Gastrocnemius medialis (tissue), 4 donors: Measurements from ENCODE around the gene MRLN. TPM values are rescaled to one million over a fixed set of nuclear protein-coding genes. Genes with fewer than 3 reads are reported as not detected.
"Not testable (repeated sequence)": the region's sequence is repeated elsewhere in the genome, so short reads cannot be mapped to it uniquely, and the experiment has no call there.

Experiments used
- ATAC-seq, 2 donors: fragments of 150-250 bp; one replicate each; pipeline ENCODE4 v1.9.1; 2016
- DNase-seq, 2 donors: peaks; one replicate each; pipeline ENCODE4 v3.0.0-alpha.2; 2019
- H3K27ac ChIP-seq, 4 donors: fragments of 200-600 bp; sonication (generic); 1 replicate in 1 of 4; 2 replicates in 3 of 4; pipeline ENCODE4 v1.5.1; 2016 to 2018; ENCODE audit warnings: mild to moderate bottlenecking in 2 of 4, moderate library complexity in 1 of 4
- H3K27me3 ChIP-seq, 3 donors: fragments of 200-600 bp; sonication (generic) in 2 of 3; 1 replicate in 1 of 3; 2 replicates in 2 of 3; pipeline versions ENCODE4 v1.5.1 to v1.6.0; 2016 to 2019; ENCODE audit warnings: mild to moderate bottlenecking in 1 of 3, moderate library complexity in 1 of 3
- H3K36me3 ChIP-seq, 2 donors: fragments of 200-600 bp; sonication (generic) in 1 of 2; one replicate each; pipeline ENCODE4 v1.5.1; 2017 to 2018
- H3K4me1 ChIP-seq, 2 donors: fragments of 200-600 bp; sonication (generic) in 1 of 2; one replicate each; pipeline ENCODE4 v1.5.1; 2016 to 2017; ENCODE audit warnings: mild to moderate bottlenecking in 2 of 2
- H3K4me3 ChIP-seq, 4 donors: fragments of 200-600 bp; sonication (generic) in 3 of 4; 1 replicate in 1 of 4; 2 replicates in 3 of 4; pipeline ENCODE4 v1.5.1; 2016 to 2019; ENCODE audit warnings: mild to moderate bottlenecking in 2 of 4
- H3K9me3 ChIP-seq, 3 donors: fragments of 200-600 bp; sonication (generic) in 2 of 3; 1 replicate in 1 of 3; 2 replicates in 2 of 3; pipeline ENCODE4 v1.5.1; 2016 to 2019
- POLR2A ChIP-seq, 2 donors: fragments of 450-650 bp; IDR thresholded peaks; one replicate each; pipeline ENCODE4 v1.6.1; 2017; ENCODE audit warnings: antibody characterized with exemption in 2 of 2, mild to moderate bottlenecking in 2 of 2, moderate library complexity in 2 of 2
- in situ Hi-C, 4 donors: fragments of 200-750 bp; cut with MboI; loops; one replicate each; pipeline versions ENCODE4 v1.15.0 to v1.8.0; 2017; ENCODE audit warnings: low sequenced_read_pairs in 4 of 4
- intact Hi-C: fragments of 100-400 bp; cut with DNase I; formaldehyde crosslinking; loops from one replicate; pipeline ENCODE4 v1.15.1; 2023; ENCODE audit warnings: low total_unique reads
- total RNA-seq, 4 donors: library from RNA; depleted of rRNA; stranded (reverse); fragments of >200 nt; gene quantifications; one replicate each; pipeline versions ENCODE4 v1.1.0 to v1.2.3, GENCODE V29; 2016
- TF ChIP-seq, protein P1 (sequence below), 5 experiments: fragments of 450-650 bp in 3 of 5; fragments of 200-600 bp in 2 of 5; sonication (generic) in 2 of 5; IDR thresholded peaks in 4 of 5; conservative IDR thresholded peaks in 1 of 5; 1 replicate in 4 of 5; 2 replicates in 1 of 5; pipeline ENCODE4 v1.5.1; 2016 to 2019; ENCODE audit warnings: antibody characterized with exemption in 5 of 5, mild to moderate bottlenecking in 3 of 5, moderate library complexity in 3 of 5

Gene MRLN
- total RNA-seq, 4 donors from 2014 or later, result 67.7 to 352 (median 188) TPM

DNA sequence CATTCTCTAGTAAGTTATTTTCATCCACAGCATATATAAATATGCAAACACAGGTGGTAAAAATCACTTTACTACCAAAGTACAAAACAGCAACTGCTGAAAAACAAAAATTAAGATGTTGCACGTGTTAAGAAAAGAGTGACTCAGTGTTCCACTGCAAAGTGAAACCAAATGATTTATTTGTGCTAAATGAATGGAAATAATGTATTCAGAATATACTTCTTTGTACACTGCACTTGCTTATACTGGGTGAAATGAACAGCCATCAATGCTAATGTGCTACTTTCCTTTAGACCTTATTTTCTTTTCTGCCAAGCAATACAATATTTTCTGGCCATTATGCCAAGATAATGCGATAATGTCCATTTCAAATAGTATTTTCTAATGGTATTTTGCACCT lies 38.3 kb upstream of the MRLN start:
- in situ Hi-C loops (no loop called here), intact Hi-C loops (no loop called here)
- H3K9me3 ChIP-seq, result no peaks in the 10 kb centered on the region
- DNase-seq (no peak), ATAC-seq (no peak)
- TF ChIP-seq, protein P1, sequence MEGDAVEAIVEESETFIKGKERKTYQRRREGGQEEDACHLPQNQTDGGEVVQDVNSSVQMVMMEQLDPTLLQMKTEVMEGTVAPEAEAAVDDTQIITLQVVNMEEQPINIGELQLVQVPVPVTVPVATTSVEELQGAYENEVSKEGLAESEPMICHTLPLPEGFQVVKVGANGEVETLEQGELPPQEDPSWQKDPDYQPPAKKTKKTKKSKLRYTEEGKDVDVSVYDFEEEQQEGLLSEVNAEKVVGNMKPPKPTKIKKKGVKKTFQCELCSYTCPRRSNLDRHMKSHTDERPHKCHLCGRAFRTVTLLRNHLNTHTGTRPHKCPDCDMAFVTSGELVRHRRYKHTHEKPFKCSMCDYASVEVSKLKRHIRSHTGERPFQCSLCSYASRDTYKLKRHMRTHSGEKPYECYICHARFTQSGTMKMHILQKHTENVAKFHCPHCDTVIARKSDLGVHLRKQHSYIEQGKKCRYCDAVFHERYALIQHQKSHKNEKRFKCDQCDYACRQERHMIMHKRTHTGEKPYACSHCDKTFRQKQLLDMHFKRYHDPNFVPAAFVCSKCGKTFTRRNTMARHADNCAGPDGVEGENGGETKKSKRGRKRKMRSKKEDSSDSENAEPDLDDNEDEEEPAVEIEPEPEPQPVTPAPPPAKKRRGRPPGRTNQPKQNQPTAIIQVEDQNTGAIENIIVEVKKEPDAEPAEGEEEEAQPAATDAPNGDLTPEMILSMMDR (IDR thresholded peaks at IDR 0.05 in 4 of 5, conservative IDR thresholded peaks at IDR 0.05 in 1 of 5), result no peak
- TF ChIP-seq POLR2A (IDR thresholded peaks at IDR 0.05), result no peak
- peaks cover 0 to 23% of the 10 kb centered on the region in 2 donors for H3K36me3 ChIP-seq
- H3K4me1 ChIP-seq, result peaks cover 0 to 11% of the 10 kb centered on the region in 2 donors
- no peak overlapping the region for H3K27ac ChIP-seq
- H3K27me3 ChIP-seq, result no peaks in the 10 kb centered on the region
- no peak overlapping the region for H3K4me3 ChIP-seq

DNA sequence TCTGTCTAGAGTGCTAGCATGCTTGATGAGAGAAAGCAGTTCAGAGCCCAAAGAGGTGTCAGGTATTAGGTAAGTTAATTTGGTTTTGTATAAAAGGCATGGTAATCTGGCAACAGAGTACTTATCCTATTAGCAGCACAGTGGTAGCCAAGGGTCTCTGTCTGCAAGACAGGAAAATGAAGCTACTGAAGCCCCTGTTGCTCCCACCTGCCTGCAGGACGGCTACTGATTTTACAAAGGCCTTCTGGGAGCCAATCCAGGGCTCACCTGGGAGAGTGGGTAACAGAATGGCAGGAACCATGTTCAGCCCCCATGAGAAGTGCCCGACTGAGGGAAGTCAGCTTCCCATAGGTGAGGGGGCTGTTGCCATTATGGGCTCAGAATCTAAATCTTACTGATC lies 36.8 kb upstream of the MRLN start:
- H3K27ac ChIP-seq, ATAC-seq, DNase-seq, H3K27me3 ChIP-seq, intact Hi-C loops, in situ Hi-C loops, H3K9me3 ChIP-seq, H3K4me3 ChIP-seq: not testable (repeated sequence)
- H3K36me3 ChIP-seq, result peaks cover 0 to 23% of the 10 kb centered on the region in 2 donors
- H3K4me1 ChIP-seq, result peaks cover 0 to 11% of the 10 kb centered on the region in 2 donors

DNA sequence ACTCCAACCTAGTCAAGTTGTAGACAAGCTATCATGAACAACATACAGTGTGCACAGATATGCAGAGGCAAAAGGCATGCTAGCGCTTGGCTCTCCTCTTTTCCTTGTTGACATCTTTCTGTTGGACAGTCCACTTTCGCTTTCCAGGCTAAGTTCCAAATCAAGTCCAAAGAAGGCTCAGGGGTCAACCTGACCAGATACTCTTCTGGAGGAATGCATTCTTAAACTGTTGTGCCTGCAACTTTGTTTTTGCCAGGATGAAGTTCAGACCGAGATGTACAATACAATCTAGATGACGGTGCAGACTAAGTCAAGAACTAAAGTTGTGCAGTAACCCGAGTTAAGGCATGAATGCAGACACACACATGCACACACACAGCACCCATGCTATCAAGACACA lies 35.7 kb upstream of the MRLN start:
- Histone ChIP-seq H3K36me3 (peaks cover 0 to 23% of the 10 kb centered on the region in 2 donors), H3K27ac (peak overlapping the region in 1 of 4 donors; percentile 49)
- peak; percentile 33 to 83 for ATAC-seq
- DNase-seq, H3K4me3 ChIP-seq, H3K4me1 ChIP-seq, in situ Hi-C loops, intact Hi-C loops, H3K27me3 ChIP-seq, H3K9me3 ChIP-seq: not testable (repeated sequence)

DNA sequence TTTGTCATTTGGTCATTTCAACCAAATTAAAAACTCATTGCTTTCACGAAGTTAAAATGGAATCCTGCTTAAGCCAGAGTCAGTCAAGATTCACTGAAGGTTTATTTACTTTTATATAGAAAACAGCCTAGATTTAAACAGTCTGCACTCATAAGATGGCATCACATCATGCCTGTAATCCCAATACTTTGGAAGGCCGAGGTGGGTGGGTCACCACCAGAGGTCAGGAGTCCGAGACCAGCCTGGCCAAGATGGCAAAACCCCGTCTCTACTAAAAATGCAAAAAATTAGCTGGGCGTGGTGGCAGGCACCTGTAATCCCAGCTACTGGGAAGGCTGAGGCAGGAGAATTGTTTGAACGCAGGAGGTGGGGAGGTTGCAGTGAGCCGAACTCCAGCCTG lies 33.8 kb upstream of the MRLN start:
- intact Hi-C loops, H3K4me1 ChIP-seq, in situ Hi-C loops, ATAC-seq, H3K4me3 ChIP-seq, H3K27me3 ChIP-seq, H3K9me3 ChIP-seq, H3K36me3 ChIP-seq, H3K27ac ChIP-seq, DNase-seq: not testable (repeated sequence)

DNA sequence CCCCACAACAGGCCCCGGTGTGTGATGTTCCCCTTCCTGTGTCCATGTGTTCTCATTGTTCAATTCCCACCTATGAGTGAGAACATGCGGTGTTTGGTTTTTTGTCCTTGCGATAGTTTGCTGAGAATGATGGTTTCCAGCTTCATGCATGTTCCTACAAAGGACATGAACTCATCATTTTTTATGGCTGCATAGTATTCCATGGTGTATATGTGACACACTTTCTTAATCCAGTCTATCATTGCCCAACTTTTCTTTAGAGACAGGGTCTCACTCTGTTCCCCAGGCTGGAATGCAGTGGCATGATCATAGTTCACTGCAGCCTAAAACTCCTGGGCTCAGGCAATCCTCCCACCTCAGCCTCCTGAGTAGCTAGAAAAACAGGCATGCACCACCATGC lies 32.2 kb upstream of the MRLN start:
- in situ Hi-C loops, ATAC-seq, DNase-seq, H3K4me3 ChIP-seq, H3K9me3 ChIP-seq, H3K27ac ChIP-seq, H3K36me3 ChIP-seq, H3K4me1 ChIP-seq, intact Hi-C loops, H3K27me3 ChIP-seq: not testable (repeated sequence)

DNA sequence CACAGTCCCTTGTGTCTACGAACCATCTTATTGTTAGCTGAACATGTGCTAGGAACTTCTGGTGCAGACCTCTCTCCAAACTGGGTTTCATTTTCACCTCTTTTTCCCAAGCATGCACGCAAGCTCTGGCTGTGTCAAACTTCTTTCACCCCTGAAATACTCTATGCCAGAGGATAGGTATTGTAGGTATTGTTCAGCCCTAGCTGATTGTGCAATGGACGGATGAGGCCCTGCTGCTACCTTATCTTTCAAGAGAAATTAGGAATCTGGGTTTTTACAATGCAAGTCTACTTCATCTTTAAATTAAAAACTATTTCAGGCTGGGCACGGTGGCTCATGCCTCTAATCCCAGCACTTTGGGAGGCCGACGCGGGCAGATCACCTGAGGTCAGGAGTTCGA lies 28.3 kb upstream of the MRLN start:
- no peaks in the 10 kb centered on the region for H3K9me3 ChIP-seq
- no peak for DNase-seq
- no peak overlapping the region for H3K27ac ChIP-seq
- ATAC-seq, result no peak
- in situ Hi-C loops, result no loop called here
- intact Hi-C loops, result no loop called here
- no peaks in the 10 kb centered on the region for H3K36me3 ChIP-seq
- no peak overlapping the region for H3K4me3 ChIP-seq
- H3K4me1 ChIP-seq, result peaks cover 6 to 7% of the 10 kb centered on the region in 2 donors
- no peak for TF ChIP-seq POLR2A (IDR thresholded peaks at IDR 0.05)
- TF ChIP-seq, protein P1 (IDR thresholded peaks at IDR 0.05 in 4 of 5, conservative IDR thresholded peaks at IDR 0.05 in 1 of 5), result no peak
- no peaks in the 10 kb centered on the region for H3K27me3 ChIP-seq
